Right lobe of liver (tissue), 4 donors: ENCODE measurements around the gene IER3IP1.

Source experiments
- CTCF ChIP-seq, 4 donors: fragments of 200-600 bp in 3 of 4; fragments of 450-650 bp in 1 of 4; IDR thresholded peaks; one replicate each; pipeline versions ENCODE4 v1.5.1 to v1.8.0; 2016 to 2022; ENCODE audit warnings: antibody characterized with exemption in 4 of 4, mild to moderate bottlenecking in 2 of 4
- POLR2A ChIP-seq: fragments of 450-650 bp; IDR thresholded peaks from one replicate; pipeline ENCODE4 v1.6.1; 2017; ENCODE audit warnings: antibody characterized with exemption, mild to moderate bottlenecking
- donor health status: DM: no; HTN: no; CAD: no.
- donor health status: DM: no; HTN: no; CAD: no.
- donor health status: DM: no; HTN: yes; CAD: no.

- TF ChIP-seq CTCF (IDR thresholded peaks at IDR 0.05): no peak
- TF ChIP-seq POLR2A: no peak
Observed at GRCh38 chr18:47146206-47146605, 30.0 kb downstream of the IER3IP1 start.
